ENCODE results near the gene PDE4B.

PDE4B gene

DNA sequence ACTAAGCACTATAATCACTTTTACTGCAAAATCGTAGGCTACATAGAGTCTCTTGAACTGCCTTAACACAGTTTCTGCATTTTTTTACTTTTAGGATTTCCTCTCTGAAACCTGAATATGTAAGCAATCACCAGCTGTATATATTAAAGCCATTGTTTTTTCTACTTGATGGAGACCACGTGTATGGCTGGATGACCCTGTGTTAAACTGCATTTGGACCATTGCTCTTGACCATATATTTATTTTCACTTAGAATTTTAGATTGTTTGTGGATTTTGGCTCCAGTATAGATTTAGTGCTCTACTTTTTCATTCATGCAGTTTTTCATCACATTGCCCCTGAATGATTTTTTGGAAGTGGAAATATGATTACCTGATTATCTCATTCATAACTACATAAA lies 420.8 kb downstream of the PDE4B start:
- H3K4me1 ChIP-seq: no peaks in the 10 kb centered on the region
- no peaks in the 10 kb centered on the region for H3K9me3 ChIP-seq
- H3K27me3 ChIP-seq: no peaks in the 10 kb centered on the region
- no peak for DNase-seq
- H3K4me3 ChIP-seq (ENCODE audit: low read depth, low read length): no peak overlapping the region
- no peaks in the 10 kb centered on the region for H3K36me3 ChIP-seq
- TF ChIP-seq CTCF (IDR thresholded peaks at IDR 0.05; ENCODE audit: low read depth, low read length): no peak

GRCh38 chr1:66214901-66215300 lies 422.2 kb downstream of the PDE4B start:
- TF ChIP-seq CTCF (IDR thresholded peaks at IDR 0.05; ENCODE audit: low read depth, low read length): no peak
- Histone ChIP-seq H3K36me3 (no peaks in the 10 kb centered on the region), H3K9me3 (no peaks in the 10 kb centered on the region), H3K27me3 (no peaks in the 10 kb centered on the region), H3K4me1 (no peaks in the 10 kb centered on the region), H3K4me3 (ENCODE audit: low read depth, low read length) (no peak overlapping the region)
- no peak for DNase-seq

DNA sequence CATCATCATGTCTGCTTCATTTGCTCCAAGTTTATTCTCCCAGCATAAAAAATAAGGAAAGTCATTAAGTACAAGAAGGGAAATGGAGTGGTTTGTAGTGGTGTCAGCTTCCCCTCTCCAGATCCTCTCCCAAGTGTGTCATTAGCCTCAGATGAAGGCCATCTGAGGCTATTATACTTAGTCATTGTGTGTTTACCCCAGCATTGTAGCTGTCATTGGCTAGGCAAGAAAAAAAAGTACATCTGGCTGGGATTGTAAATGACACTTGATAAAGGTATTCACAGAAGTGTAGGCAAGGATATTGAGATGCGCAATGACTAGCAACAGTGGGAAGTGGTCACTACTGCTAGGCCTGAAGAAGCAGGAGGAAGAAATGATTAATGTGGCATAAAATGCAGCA lies 424.3 kb downstream of the PDE4B start:
- no peak for TF ChIP-seq CTCF (IDR thresholded peaks at IDR 0.05; ENCODE audit: low read depth, low read length)
- no peaks in the 10 kb centered on the region for H3K27me3 ChIP-seq
- H3K4me3 ChIP-seq (ENCODE audit: low read depth, low read length): no peak overlapping the region
- H3K9me3 ChIP-seq: no peaks in the 10 kb centered on the region
- DNase-seq: no peak
- H3K4me1 ChIP-seq: no peaks in the 10 kb centered on the region
- H3K36me3 ChIP-seq: no peaks in the 10 kb centered on the region

- Histone ChIP-seq H3K9me3 (no peaks in the 10 kb centered on the region), H3K4me1 (no peaks in the 10 kb centered on the region), H3K27me3 (no peaks in the 10 kb centered on the region), H3K4me3 (ENCODE audit: low read depth, low read length) (no peak overlapping the region), H3K36me3 (no peaks in the 10 kb centered on the region)
- DNase-seq: no peak
- TF ChIP-seq CTCF (IDR thresholded peaks at IDR 0.05; ENCODE audit: low read depth, low read length): no peak
These were observed 424.9 kb downstream of the PDE4B start for GRCh38 chr1:66217561-66217960.

DNA sequence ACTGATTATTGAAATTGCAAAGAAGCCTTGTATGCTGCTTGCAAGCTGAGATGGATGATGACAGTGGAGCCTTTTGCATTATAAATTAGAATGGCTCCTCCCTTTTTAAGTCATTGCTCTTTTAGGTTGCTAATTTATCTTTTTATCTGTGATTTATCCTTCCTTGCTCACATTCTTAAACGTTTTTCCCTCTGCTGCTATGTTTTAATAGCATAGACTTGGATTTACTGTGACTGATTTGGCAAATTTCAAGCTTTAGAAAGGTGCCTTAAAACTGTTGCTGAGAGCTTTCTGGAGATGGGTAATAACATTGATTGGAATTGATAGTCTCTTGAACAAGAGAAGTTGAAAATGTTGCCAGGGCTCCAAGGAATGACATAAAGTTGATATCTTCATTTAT lies 427.8 kb downstream of the PDE4B start:
- H3K4me3 ChIP-seq (ENCODE audit: low read depth, low read length): no peak overlapping the region
- H3K36me3 ChIP-seq: no peaks in the 10 kb centered on the region
- no peaks in the 10 kb centered on the region for H3K9me3 ChIP-seq
- no peak for DNase-seq
- TF ChIP-seq CTCF (IDR thresholded peaks at IDR 0.05; ENCODE audit: low read depth, low read length): no peak
- no peaks in the 10 kb centered on the region for H3K4me1 ChIP-seq
- no peaks in the 10 kb centered on the region for H3K27me3 ChIP-seq

GRCh38 chr1:66223681-66224080 lies 431.0 kb downstream of the PDE4B start:
- DNase-seq: no peak
- no peaks in the 10 kb centered on the region for H3K27me3 ChIP-seq
- H3K36me3 ChIP-seq: no peaks in the 10 kb centered on the region
- H3K4me3 ChIP-seq (ENCODE audit: low read depth, low read length): no peak overlapping the region
- no peak for TF ChIP-seq CTCF (IDR thresholded peaks at IDR 0.05; ENCODE audit: low read depth, low read length)
- no peaks in the 10 kb centered on the region for H3K4me1 ChIP-seq
- H3K9me3 ChIP-seq: no peaks in the 10 kb centered on the region

Data from BE2C (cell line).